GM23338 (cell line): ENCODE results near the gene LRRC26. TPM values are rescaled to one million over a fixed set of nuclear protein-coding genes. Genes with fewer than 3 reads are reported as not detected.

ENCODE experiments used
- ATAC-seq: fragments of 200-7000 bp; cut with Tn5 transposase; 3 replicates; pipeline ENCODE4 v1.9.1; 2020
- DNase-seq: peaks from one replicate; pipeline ENCODE4 v3.0.0-alpha.2; 2015; ENCODE audit warnings: low spot score
- H2AFZ ChIP-seq: fragments of 200-600 bp; sonication (generic); 2 replicates; pipeline ENCODE4 v1.8.0; 2016; ENCODE audit warnings: antibody characterized with exemption, mild to moderate bottlenecking, moderate library complexity
- H3F3A ChIP-seq: fragments of 200-600 bp; sonication (generic); replicated peaks from 2 replicates; pipeline ENCODE4 v1.8.0; 2017; ENCODE audit warnings: antibody characterized with exemption, mixed run types, low read depth
- H3K27ac ChIP-seq: fragments of 200-600 bp; sonication (generic); 2 replicates; pipeline ENCODE4 v1.6.1; 2016; ENCODE audit warnings: low read depth
- H3K27me3 ChIP-seq: fragments of 200-600 bp; sonication (generic); 2 replicates; pipeline ENCODE4 v1.8.0; 2016; ENCODE audit warnings: mild to moderate bottlenecking, mixed run types, moderate library complexity; ENCODE audit not compliant: insufficient read depth
- H3K36me3 ChIP-seq: fragments of 200-600 bp; sonication (generic); 2 replicates; pipeline ENCODE4 v1.8.0; 2016; ENCODE audit warnings: mild to moderate bottlenecking; ENCODE audit not compliant: insufficient read depth
- H3K4me1 ChIP-seq: fragments of 200-600 bp; sonication (generic); 2 replicates; pipeline ENCODE4 v1.8.0; 2016; ENCODE audit warnings: mild to moderate bottlenecking, moderate library complexity; ENCODE audit not compliant: insufficient read depth
- H3K4me2 ChIP-seq: fragments of 200-600 bp; sonication (generic); 2 replicates; pipeline ENCODE4 v1.7.1; 2017; ENCODE audit warnings: mixed run types
- H3K4me3 ChIP-seq: fragments of 200-600 bp; sonication (generic); 2 replicates; pipeline ENCODE4 v1.6.1; 2016; ENCODE audit warnings: mixed run types
- H3K79me2 ChIP-seq: fragments of 200-600 bp; sonication (generic); replicated peaks from 2 replicates; pipeline ENCODE4 v1.8.0; 2017; ENCODE audit warnings: mild to moderate bottlenecking; ENCODE audit not compliant: insufficient read depth
- H3K9me2 ChIP-seq: fragments of 200-600 bp; sonication (generic); 2 replicates; pipeline ENCODE4 v1.8.0; 2017; ENCODE audit not compliant: insufficient read depth
- H4K20me1 ChIP-seq: fragments of 200-600 bp; sonication (generic); replicated peaks from 2 replicates; pipeline ENCODE4 v1.8.0; 2017; ENCODE audit warnings: mild to moderate bottlenecking; ENCODE audit not compliant: insufficient read depth
- H3K27ac Mint-ChIP-seq: 2 replicates; pipeline ENCODE4 v1.8.0; 2020; ENCODE audit warnings: inconsistent platforms, mild to moderate bottlenecking, moderate library complexity, mixed read lengths
- H3K27me3 Mint-ChIP-seq: 3 replicates; pipeline ENCODE4 v1.8.0; 2022; ENCODE audit warnings: low read depth, mild to moderate bottlenecking, moderate library complexity, mixed read lengths, inconsistent platforms; ENCODE audit not compliant: insufficient read depth, poor library complexity
- H3K36me3 Mint-ChIP-seq: 3 replicates; pipeline ENCODE4 v1.8.0; 2021; ENCODE audit warnings: low read depth, mild to moderate bottlenecking, inconsistent platforms, moderate library complexity, mixed read lengths
- H3K4me1 Mint-ChIP-seq: 3 replicates; pipeline ENCODE4 v1.8.0; 2020; ENCODE audit warnings: mild to moderate bottlenecking, inconsistent platforms, mixed read lengths
- H3K4me3 Mint-ChIP-seq: 3 replicates; pipeline ENCODE4 v1.8.0; 2021; ENCODE audit warnings: moderate library complexity, mild to moderate bottlenecking, inconsistent platforms, mixed read lengths
- H3K9me3 Mint-ChIP-seq: 3 replicates; pipeline ENCODE4 v1.8.0; 2020; ENCODE audit warnings: moderate library complexity, mild to moderate bottlenecking, inconsistent platforms, mixed read lengths
- CREB1 ChIP-seq: fragments of 250-450 bp; sonication (Bioruptor Pico); IDR thresholded peaks from 2 replicates; pipeline ENCODE4 v1.5.0; 2020; ENCODE audit warnings: low read depth, mild to moderate bottlenecking, moderate library complexity
- CTCF ChIP-seq, 2 experiments: fragments of 200-600 bp in 1 of 2; sonication (generic) in 1 of 2; conservative IDR thresholded peaks; 2 replicates each; pipeline versions ENCODE4 v1.5.1 to v1.6.1; 2016 to 2017; ENCODE audit warnings: antibody characterized with exemption in 2 of 2, low read depth in 2 of 2, mild to moderate bottlenecking in 2 of 2, moderate library complexity in 1 of 2
- ETS1 ChIP-seq: IDR thresholded peaks from 2 replicates; pipeline ENCODE4 v1.6.1; 2016; ENCODE audit warnings: antibody characterized with exemption
- EZH2 ChIP-seq: fragments of 200-600 bp; sonication (generic); IDR thresholded peaks from one replicate; pipeline ENCODE4 v1.8.0; 2017; ENCODE audit warnings: antibody characterized with exemption, mild to moderate bottlenecking, low read depth; ENCODE audit not compliant: unreplicated experiment
- EZH2phosphoT487 ChIP-seq: fragments of 200-600 bp; sonication (generic); IDR thresholded peaks from one replicate; pipeline ENCODE4 v1.8.1; 2018; ENCODE audit warnings: antibody characterized with exemption; ENCODE audit not compliant: unreplicated experiment
- JUNB ChIP-seq: IDR thresholded peaks from one replicate; pipeline ENCODE4 v1.6.1; 2016; ENCODE audit warnings: antibody characterized with exemption; ENCODE audit not compliant: unreplicated experiment
- NANOG ChIP-seq: IDR thresholded peaks from 2 replicates; pipeline ENCODE4 v1.6.1; 2016; ENCODE audit warnings: antibody characterized with exemption, borderline replicate concordance
- POLR2AphosphoS5 ChIP-seq: IDR thresholded peaks from 2 replicates; pipeline ENCODE4 v1.6.1; 2016; ENCODE audit warnings: antibody characterized with exemption, low read depth
- REST ChIP-seq: IDR thresholded peaks from one replicate; pipeline ENCODE4 v1.6.1; 2018; ENCODE audit warnings: antibody characterized with exemption; ENCODE audit not compliant: unreplicated experiment
- STAT1 ChIP-seq: IDR thresholded peaks from one replicate; pipeline ENCODE4 v1.6.1; 2016; ENCODE audit warnings: antibody characterized with exemption; ENCODE audit not compliant: unreplicated experiment
- ZNF114 ChIP-seq: fragments of 250-450 bp; sonication (Bioruptor Pico); IDR thresholded peaks from 2 replicates; pipeline ENCODE4 v1.5.0; 2020; ENCODE audit warnings: mild to moderate bottlenecking, moderate library complexity
- ZNF331 ChIP-seq: fragments of 250-450 bp; sonication (Bioruptor Pico); IDR thresholded peaks from 2 replicates; pipeline ENCODE4 v1.5.0; 2020; ENCODE audit warnings: low read depth, mild to moderate bottlenecking, moderate library complexity
- ZNF462 ChIP-seq: fragments of 250-450 bp; sonication (Bioruptor Pico); IDR thresholded peaks from 2 replicates; pipeline ENCODE4 v1.5.0; 2020; ENCODE audit warnings: mild to moderate bottlenecking, moderate library complexity
- polyA plus RNA-seq: library from polyadenylated mRNA; unstranded; fragments of >200 nt; fragmentation: Nextera tagmentation; extraction: Ambion mirVana; gene quantifications from 2 replicates; pipeline ENCODE4 v1.2.1, GENCODE V29; 2016
- total RNA-seq: library from RNA; depleted of rRNA; stranded (reverse); fragments of >200 nt; shearing (Covaris generic); gene quantifications from 2 replicates; pipeline ENCODE4 v1.2.3, GENCODE V29; 2014

LRRC26 gene
- total and polyA plus RNA-seq, 2 experiments from 2014 or later, result 0.21 to 4.3 TPM

- Histone ChIP-seq H3K79me2 (no peaks in the 10 kb centered on the region), H3K4me1 (peaks cover 2% of the 10 kb centered on the region; the same call in 1 of the 2 replicates), H2AFZ (no peak overlapping the region), H4K20me1 (no peaks in the 10 kb centered on the region), H3K27me3 (peaks cover 80% of the 10 kb centered on the region), H3K36me3 (no peaks in the 10 kb centered on the region), H3K4me3 (no peak overlapping the region), H3K27ac (no peak overlapping the region), H3F3A (peaks cover 12% of the 10 kb centered on the region), H3K9me2 (no peaks in the 10 kb centered on the region), H3K4me2 (no peak overlapping the region)
- DNase-seq (no peak), ATAC-seq (no peak)
- Mint-ChIP-seq H3K27me3 (peaks cover 77% of the 10 kb centered on the region), H3K4me3 (no peak overlapping the region), H3K36me3 (no peaks in the 10 kb centered on the region), H3K4me1 (no peaks in the 10 kb centered on the region; the same call in 1 of the 3 replicates), H3K27ac (no peak overlapping the region), H3K9me3 (no peaks in the 10 kb centered on the region; the same call in 2 of the 3 replicates)
- TF ChIP-seq REST (no peak), EZH2 (no peak), ZNF114 (CRISPR knock-in tag) (no peak), JUNB (no peak), ZNF331 (CRISPR knock-in tag) (no peak), ZNF462 (no peak), ETS1 (no peak), STAT1 (no peak), CTCF (conservative IDR thresholded peaks at IDR 0.05; ENCODE audit: low read depth in 2 of 2) (no peak), POLR2AphosphoS5 (no peak), NANOG (no peak), EZH2phosphoT487 (no peak), CREB1 (CRISPR knock-in tag) (no peak)
Observed at GRCh38 chr9:137157618-137158415, 12.0 kb downstream of the LRRC26 start.
